DMS53 treated with DMSO at 0.1 percent for 48 hours (cell line): ENCODE data around the gene ALDH3B1.

Source experiments
- DNase-seq: peaks from one replicate; lab custom pipeline; 2025; ENCODE audit not compliant: unreplicated experiment; lab: John Stamatoyannopoulos, UW

Gene ALDH3B1

GRCh38 chr11:68066742-68067141, 56.6 kb downstream of the ALDH3B1 start:
- no peak for DNase-seq

- DNase-seq: no peak
Observed at GRCh38 chr11:68067991-68068390, 57.9 kb downstream of the ALDH3B1 start.

- no peak for DNase-seq
Observed at GRCh38 chr11:68071281-68072048, 61.3 kb downstream of the ALDH3B1 start.

GRCh38 chr11:68074584-68075352, 64.6 kb downstream of the ALDH3B1 start:
- no peak for DNase-seq

- no peak for DNase-seq
Observed at GRCh38 chr11:68076371-68077042, 66.4 kb downstream of the ALDH3B1 start.

GRCh38 chr11:68077617-68078582, 67.8 kb downstream of the ALDH3B1 start:
- DNase-seq: no peak
